ENCODE data around the gene FGF8. TPM values are rescaled to one million over a fixed set of nuclear protein-coding genes. Genes with fewer than 3 reads are reported as not detected.
A peak's percentile ranks its signal among the peaks of the same experiment; 100 is the strongest.

Gene FGF8
- total RNA-seq, 1 donor from 2014 or later = 17.6 TPM

DNA sequence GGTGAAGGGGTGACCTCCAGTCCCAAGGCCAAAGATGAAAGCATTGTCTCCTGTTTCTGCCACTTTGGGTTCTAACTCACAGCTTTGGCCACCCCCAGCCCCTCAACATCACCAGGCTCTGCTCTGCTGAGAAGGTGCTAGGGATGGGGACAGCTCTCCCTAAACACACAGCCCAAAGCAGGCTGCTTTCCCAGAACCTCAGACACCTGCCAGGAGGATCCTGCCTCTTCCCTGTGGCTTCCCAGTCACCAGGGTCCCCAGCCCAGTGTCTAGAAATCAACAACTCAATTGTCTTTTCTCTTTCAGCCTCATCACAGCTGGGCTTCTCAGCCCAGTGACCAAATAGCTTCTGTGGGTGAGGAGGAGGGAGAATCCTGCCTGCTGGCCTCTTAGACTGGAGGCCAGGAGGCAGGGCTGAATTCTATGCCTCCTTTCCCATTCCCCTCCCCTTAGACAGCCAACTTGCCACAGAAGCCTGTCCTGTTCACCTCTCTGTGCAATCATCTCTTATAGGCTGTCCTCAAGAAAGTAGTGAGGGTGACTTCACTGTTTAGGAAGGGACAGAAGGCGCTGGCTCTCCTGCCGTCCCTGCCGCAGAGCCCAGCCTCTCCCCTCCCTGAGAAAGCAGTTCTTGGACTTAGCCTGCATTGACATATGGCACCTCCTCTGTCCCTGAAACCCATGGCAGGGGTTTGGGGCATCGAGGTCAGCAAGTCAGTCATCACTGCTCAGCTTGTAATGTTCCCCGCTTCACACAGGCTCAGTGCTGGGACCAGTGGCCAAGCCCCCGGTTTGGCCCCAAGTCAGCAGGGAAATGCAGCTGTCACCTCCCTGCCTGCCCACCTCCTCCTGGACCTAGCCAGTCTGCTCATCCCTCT is 3.7 kb downstream of the FGF8 start:
- Histone ChIP-seq H3K4me1 (peaks cover 67% of the 10 kb centered on the region), H3K4me3 (no peak overlapping the region), H3K79me2 (ENCODE audit: low read depth) (no peaks in the 10 kb centered on the region), H3K36me3 (no peaks in the 10 kb centered on the region), H3K9ac (no peak overlapping the region), H3K4me2 (peak overlapping the region; percentile 90), H3F3A (ENCODE audit: low read depth) (peaks cover 58% of the 10 kb centered on the region), H3K27me3 (peaks cover 52% of the 10 kb centered on the region), H3K27ac (no peak overlapping the region), H3K9me3 (ENCODE audit: low read depth) (no peaks in the 10 kb centered on the region), H4K20me1 (ENCODE audit: low read depth) (peaks cover 4% of the 10 kb centered on the region), H2AFZ (replicated peaks) (no peak overlapping the region)
- Mint-ChIP-seq H3K36me3 (no peaks in the 10 kb centered on the region), H3K4me1 (peaks cover 61% of the 10 kb centered on the region), H3K9me3 (no peaks in the 10 kb centered on the region), H3K27ac (peak overlapping the region; percentile 42), H3K4me3 (no peak overlapping the region), H3K27me3 (ENCODE audit: insufficient read depth, low read depth) (peaks cover 60% of the 10 kb centered on the region)
- TF ChIP-seq CTCF (IDR thresholded peaks at IDR 0.05) = no peak
- TF ChIP-seq EZH2 (IDR thresholded peaks at IDR 0.05) = no peak
- TF ChIP-seq EZH2phosphoT487 (IDR thresholded peaks at IDR 0.05) = no peak
- DNase-seq (ENCODE audit: low spot score) = no peak

DNA sequence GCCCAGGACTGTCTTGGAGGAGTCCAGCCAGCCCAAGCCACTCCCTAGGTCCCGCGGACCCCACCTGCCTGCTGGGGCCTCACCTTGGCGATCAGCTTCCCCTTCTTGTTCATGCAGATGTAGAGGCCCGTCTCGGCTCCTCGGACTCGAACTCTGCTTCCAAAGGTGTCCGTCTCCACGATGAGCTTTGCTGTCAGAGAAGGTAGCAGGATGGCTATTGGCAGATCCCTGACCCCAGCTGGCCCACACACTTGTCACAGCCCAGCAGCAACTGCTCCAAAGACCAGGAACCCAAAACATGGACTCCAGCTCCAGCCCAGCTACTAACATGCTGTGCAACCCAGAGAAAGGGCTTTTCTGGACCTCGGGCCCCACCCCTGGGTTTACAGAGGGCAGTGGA is 4.5 kb downstream of the FGF8 start:
- peaks cover 69% of the 10 kb centered on the region for H3K4me1 Mint-ChIP-seq
- H3K27me3 ChIP-seq = peaks cover 43% of the 10 kb centered on the region
- H3K36me3 Mint-ChIP-seq = no peaks in the 10 kb centered on the region
- no peak overlapping the region for H2AFZ ChIP-seq (replicated peaks)
- H3K9ac ChIP-seq = no peak overlapping the region
- no peaks in the 10 kb centered on the region for H3K79me2 ChIP-seq (ENCODE audit: low read depth)
- peak overlapping the region; percentile 72 for H3K4me3 Mint-ChIP-seq
- H3K27ac Mint-ChIP-seq = no peak overlapping the region
- H3K4me2 ChIP-seq = no peak overlapping the region
- H3K9me3 Mint-ChIP-seq = no peaks in the 10 kb centered on the region
- no peaks in the 10 kb centered on the region for H3K9me3 ChIP-seq (ENCODE audit: low read depth)
- no peak overlapping the region for H3K4me3 ChIP-seq
- peaks cover 49% of the 10 kb centered on the region for H3F3A ChIP-seq (ENCODE audit: low read depth)
- peaks cover 55% of the 10 kb centered on the region for H3K27me3 Mint-ChIP-seq (ENCODE audit: insufficient read depth, low read depth)
- TF ChIP-seq EZH2phosphoT487 (IDR thresholded peaks at IDR 0.05) = no peak
- no peak for TF ChIP-seq CTCF (IDR thresholded peaks at IDR 0.05)
- TF ChIP-seq EZH2 (IDR thresholded peaks at IDR 0.05) = no peak
- H3K27ac ChIP-seq = no peak overlapping the region
- peaks cover 3% of the 10 kb centered on the region for H4K20me1 ChIP-seq (ENCODE audit: low read depth)
- H3K36me3 ChIP-seq = no peaks in the 10 kb centered on the region
- H3K4me1 ChIP-seq = peaks cover 65% of the 10 kb centered on the region
- DNase-seq (ENCODE audit: low spot score) = no peak

GRCh38 chr10:101770331-101771215 is 5.3 kb downstream of the FGF8 start:
- Mint-ChIP-seq H3K4me1 (peaks cover 71% of the 10 kb centered on the region), H3K9me3 (no peaks in the 10 kb centered on the region), H3K27ac (no peak overlapping the region), H3K36me3 (no peaks in the 10 kb centered on the region), H3K4me3 (no peak overlapping the region), H3K27me3 (ENCODE audit: insufficient read depth, low read depth) (peaks cover 59% of the 10 kb centered on the region)
- no peak overlapping the region for H3K4me3 ChIP-seq
- no peak overlapping the region for H3K27ac ChIP-seq
- peaks cover 64% of the 10 kb centered on the region for H3K4me1 ChIP-seq
- peaks cover 48% of the 10 kb centered on the region for H3F3A ChIP-seq (ENCODE audit: low read depth)
- no peaks in the 10 kb centered on the region for H3K9me3 ChIP-seq (ENCODE audit: low read depth)
- peaks cover 35% of the 10 kb centered on the region for H3K27me3 ChIP-seq
- H3K36me3 ChIP-seq = no peaks in the 10 kb centered on the region
- no peak overlapping the region for H3K9ac ChIP-seq
- DNase-seq (ENCODE audit: low spot score) = no peak
- H3K79me2 ChIP-seq (ENCODE audit: low read depth) = no peaks in the 10 kb centered on the region
- no peak overlapping the region for H3K4me2 ChIP-seq
- TF ChIP-seq EZH2phosphoT487 (IDR thresholded peaks at IDR 0.05) (no peak), CTCF (IDR thresholded peaks at IDR 0.05) (no peak)
- no peak overlapping the region for H2AFZ ChIP-seq (replicated peaks)
- H4K20me1 ChIP-seq (ENCODE audit: low read depth) = peaks cover 3% of the 10 kb centered on the region

Measured in neural progenitor cell (in vitro differentiated cells).